Measurements from ENCODE around the gene PBXIP1.
"Not testable (repeated sequence)": the region's sequence is repeated elsewhere in the genome, so short reads cannot be mapped to it uniquely, and the experiment has no call there.

PBXIP1 gene, protein sequence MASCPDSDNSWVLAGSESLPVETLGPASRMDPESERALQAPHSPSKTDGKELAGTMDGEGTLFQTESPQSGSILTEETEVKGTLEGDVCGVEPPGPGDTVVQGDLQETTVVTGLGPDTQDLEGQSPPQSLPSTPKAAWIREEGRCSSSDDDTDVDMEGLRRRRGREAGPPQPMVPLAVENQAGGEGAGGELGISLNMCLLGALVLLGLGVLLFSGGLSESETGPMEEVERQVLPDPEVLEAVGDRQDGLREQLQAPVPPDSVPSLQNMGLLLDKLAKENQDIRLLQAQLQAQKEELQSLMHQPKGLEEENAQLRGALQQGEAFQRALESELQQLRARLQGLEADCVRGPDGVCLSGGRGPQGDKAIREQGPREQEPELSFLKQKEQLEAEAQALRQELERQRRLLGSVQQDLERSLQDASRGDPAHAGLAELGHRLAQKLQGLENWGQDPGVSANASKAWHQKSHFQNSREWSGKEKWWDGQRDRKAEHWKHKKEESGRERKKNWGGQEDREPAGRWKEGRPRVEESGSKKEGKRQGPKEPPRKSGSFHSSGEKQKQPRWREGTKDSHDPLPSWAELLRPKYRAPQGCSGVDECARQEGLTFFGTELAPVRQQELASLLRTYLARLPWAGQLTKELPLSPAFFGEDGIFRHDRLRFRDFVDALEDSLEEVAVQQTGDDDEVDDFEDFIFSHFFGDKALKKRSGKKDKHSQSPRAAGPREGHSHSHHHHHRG

DNA sequence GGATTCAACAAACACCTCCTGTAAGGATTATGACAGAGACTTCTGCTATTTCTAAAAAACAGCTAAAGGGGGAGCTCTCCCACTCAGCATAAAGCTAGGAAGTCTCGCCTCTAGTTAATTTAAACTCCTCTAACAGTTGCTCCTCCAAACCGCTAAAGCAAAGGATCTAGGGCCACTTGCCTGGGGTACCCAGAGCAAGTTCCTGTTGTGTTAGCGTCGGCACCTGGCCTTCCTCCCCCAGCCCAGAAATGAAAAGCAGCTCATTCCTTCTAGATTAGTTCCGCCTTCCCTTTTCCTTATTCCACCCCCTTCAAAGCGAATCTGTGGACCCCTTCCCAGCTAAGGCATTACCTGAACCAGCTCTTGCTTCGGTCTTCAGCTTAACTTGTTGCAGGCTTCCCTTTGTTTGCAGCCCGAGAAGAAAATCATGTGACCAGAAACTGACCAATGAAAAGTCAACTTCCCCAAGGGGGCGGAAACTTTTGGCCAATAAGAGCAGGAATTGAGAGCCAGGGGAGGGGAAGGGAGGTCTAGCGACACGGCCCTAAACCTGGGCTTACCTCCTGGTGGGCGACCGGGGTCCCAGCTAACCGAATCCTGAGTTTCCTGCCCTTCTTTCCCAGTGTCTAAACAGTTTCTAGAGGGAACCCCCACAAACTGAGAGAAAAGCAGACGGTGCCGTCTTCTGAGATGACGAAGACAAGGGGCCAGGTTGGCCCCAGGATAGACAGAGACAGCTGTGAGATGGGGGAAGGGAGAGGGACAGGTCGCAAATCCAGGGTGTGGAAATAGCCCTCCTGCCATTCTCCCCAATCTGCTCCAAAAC lies at the start of gene PBXIP1:
PBXIP1 (minus strand) TSS at position 382 of the 826 bp plus-strand sequence. CDS start 2,378 bp downstream, outside the sequence.
- peak; percentile 83 for DNase-seq

DNA sequence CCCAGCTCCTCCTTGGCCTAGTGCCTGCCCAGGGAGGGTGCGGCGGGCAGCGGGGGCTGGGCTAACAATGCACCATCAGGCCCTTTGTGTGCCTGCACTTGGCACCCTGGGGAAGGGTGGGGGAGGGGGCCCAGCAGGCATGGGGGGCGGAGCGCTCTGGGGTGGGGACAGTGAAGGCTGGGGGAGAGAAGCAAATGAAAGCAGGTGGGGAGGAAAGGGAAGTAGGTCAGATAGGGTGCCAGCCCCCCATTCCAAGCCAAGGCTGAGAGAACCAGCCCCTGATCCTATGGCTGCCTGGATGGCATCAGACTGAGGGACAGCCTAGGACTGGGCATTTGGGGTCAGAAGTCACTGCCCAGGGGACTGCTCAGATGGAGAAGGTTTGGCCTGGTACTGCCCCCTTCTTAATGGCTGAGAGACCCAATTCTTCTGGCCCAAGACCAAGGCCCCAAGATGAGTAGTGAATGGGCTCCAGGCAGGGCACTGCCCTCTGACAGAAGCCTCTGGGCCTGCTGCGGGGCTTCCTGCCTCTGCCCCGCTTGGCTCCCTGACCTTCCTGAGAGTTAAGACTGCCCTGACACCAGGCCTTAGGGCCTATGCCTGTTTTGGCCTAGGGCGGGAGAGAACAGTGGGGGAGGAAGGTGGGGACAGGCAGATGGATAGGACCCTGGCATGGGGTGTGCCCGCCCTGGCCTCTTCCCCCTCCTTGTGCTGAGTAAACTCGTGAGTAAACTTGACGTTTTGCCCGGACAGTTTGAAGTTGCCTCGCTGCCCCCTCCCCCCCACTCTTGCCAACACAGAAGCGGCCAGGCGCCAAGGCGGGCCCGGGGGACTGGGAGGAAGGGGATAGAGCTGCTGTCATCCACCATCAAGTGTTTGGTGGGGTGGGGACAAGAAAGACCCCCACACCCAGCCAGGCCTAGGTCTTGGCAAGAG lies 49.4 kb upstream of the PBXIP1 start:
- DNase-seq, result no peak

DNA sequence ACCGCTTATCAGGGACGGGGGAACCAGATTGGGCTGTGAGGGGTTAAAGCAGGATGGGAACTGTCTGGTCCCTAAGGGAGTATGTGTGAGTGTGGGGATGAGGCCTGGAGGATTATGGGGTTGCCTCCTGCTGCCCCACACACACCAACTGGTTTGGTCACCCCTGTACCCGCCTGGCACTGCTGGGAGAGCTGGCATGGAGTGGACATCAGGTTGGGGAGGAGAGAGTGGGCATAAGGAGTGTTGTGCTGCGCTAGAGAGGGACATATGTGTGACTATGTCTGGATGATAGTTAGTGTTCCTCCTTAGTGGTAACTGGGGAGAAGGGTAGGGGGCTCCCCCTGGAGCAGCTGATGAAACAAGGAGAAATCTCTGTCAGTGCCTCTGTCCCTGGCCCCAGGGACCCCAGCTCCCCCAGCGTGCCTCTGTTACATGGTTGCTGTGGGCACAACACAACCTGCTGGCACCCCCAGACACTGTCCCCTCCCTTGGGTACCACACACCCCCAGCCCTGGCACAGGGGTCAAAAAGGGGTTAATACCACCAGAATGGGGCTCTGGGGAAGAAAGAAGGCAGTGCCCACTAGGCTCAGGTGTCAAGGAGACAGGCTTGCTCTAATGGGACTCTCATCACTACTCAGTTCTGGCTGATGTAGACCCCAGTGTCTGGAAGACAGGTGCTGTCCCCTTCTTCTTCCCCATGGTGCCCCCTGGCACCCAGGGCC lies 48.6 kb upstream of the PBXIP1 start:
- DNase-seq, result no peak

DNA sequence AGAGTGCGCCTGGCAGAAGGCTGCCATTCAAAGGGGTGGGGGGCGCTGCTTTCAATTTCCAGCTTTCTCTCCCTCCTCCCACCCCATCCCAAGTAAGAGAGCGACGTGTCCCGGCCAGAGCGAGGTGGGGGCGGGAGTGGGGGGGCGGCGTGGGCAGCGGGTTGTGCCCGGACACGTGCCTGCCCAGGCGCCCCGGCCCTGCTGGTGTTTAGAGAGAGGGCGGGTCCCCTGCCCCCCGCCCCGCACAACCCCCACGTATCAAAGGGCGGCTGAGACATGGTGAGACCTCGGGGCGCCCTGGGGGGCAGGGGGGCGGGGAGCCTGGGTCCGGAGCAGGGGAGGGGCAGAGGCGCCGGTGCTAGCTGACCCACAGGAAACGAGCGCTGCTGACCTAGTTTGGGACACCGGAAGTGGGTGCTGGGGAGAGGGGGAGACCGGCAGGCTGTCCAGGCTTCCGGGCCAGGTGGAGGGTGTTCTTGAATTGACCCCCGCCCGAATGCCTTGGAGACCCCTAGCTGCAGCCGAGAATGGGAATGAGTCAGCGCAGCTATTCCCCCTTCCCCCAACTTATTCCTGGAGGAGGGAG lies 48.0 kb upstream of the PBXIP1 start:
- no peak for DNase-seq

DNA sequence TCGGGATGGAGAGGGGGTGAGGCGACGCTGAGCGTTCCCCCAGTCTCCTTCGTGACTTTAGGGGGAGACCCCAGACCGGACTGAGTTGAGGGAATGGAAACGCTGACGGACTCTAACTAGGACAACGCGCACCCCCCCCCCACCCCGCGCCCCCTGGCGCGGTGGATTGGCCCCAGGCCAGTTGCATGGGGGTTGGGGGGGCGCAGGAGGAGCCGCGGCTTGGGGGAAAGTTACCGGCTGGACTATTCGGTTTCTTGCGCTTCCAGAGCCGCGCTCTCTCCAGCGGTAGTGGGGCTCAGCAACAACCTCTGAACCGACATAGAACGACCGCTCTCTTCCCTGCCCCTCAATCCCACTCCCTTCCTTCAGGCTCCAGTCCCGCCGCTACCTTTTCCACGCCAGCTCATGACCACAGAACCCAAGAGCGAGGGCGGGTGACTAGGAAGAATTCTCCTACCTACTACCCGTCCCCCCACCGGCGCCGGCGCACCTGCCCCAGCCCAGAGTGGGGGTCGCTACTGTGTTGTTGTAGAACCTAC lies 47.4 kb upstream of the PBXIP1 start:
- peak; percentile 55 for DNase-seq

DNA sequence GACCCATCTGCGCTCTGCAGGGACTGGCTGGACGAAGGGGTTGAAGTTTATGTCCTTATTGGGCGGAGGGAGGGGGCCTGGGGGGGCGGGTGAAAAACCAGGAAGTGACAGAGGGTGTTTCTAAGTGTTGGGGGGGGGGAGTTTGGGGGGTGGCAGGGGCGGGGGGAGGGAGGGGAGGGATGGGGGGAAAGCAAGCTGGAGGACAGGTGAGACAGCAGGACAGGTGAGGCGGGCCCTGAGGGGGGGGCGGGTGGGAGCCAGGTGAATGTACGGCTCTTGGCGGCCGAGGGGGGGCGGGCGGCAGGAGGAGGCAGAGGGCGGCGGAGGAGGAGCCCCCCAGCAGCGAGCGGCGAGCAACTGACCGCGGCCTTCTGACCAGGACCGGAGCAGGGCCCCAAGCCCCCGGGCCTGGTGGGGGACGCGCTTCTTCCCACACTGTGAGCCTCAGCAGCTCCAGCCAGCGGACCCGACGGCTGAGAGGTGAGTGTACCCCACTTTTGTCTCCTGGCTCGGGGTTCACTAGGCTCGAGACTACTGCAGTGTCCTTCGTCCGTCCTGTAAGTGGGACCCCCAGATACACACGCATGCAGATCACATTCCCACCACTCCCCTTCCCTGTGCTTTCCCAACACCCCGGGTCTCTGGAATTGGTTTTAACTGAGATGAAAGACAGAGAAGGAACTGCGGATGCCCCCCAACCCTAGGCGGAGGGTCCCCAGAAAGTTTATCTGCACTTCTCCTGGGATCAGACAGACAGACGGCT lies 46.7 kb upstream of the PBXIP1 start, which contains the start of gene ZBTB7B:
ZBTB7B (plus strand) TSS at position 339 of the 763 bp plus-strand sequence. CDS start 11,859 bp downstream, outside the sequence.
- no peak for DNase-seq

DNA sequence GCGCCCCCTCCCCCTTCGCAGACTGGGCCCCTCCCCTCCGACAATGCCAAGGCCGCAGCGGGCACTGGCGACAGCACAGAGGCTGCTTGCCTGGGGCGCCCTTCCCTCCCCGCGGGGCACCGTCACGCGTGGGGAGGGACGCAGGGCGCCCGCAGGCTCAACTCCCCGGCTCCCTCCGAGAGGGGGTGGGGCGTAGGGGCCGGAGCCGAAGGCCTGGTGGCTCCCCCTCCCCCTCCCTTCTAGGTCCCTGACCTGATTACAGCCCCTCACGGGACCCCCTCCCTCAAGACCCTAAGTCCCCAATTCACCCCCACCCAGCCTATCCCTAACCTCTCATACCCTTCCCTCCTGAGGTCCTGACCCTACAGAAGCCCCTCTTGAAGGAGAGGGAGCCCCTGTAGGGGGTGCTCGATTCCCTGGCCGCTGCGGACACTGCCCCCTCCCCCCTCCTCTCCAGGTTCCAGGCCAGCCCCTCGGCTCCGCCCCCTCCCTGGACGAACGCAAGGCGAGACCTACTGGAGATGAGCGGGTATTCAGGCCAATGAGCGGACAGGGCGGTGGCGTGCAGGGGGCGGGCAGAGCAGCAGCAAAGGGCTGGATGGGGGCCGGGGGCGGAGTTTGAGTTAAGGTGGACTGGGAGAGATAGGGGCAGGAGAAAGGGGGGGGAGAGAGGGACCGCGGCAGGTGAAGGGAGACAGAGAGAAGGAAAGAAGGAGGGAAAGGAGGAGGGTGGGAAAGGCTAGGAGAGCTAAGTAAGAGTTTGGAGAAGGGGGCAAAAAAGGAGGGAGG lies 46.0 kb upstream of the PBXIP1 start:
- DNase-seq, result peak; percentile 99

DNA sequence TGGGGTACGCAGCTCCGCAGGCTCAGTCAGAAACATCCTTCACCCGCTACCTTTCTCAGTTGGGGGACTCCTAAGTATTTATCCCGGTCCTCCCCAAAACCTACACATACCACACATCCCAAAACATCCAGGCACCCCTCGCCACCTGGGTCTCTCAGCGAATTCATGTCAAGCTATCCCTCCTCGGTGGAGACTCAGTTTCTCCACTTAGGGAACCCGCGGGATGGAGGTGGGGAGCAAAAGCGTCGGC lies 45.5 kb upstream of the PBXIP1 start:
- DNase-seq, result no peak

DNA sequence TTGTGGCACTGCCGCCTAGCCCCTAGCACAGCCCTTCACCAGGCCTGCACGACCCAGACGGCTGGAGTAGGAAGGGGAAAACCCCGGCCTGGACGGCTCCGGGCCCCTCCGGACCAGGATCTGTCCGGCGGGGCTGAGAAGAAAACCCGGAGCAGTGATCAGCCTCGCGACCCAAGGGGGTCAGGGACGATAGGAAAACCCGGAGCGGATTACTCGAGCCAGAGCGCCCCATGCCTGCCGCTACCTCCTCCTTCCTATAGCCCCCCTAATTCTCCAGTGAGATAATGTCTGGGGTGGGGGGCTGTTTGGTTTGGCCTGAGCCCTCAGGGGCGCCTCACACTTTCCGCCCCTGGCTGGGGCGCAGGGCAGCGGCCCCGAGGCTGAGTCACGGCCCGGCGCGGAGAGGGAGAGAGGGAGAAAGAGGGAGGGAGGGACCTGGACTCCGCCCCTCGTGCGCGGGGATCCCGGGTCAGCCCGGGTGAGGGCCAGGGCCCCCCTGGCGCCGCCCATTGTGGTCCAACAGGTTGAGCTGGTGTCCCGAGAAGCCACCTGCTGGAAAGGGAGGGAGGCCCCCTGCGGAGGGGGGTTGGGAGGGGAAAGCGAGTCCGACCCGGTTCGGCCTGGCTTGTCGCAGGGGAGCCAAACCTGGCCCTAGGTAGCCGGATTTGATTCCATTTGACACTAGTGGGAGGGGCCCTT lies 45.0 kb upstream of the PBXIP1 start:
- DNase-seq, result peak; percentile 92

DNA sequence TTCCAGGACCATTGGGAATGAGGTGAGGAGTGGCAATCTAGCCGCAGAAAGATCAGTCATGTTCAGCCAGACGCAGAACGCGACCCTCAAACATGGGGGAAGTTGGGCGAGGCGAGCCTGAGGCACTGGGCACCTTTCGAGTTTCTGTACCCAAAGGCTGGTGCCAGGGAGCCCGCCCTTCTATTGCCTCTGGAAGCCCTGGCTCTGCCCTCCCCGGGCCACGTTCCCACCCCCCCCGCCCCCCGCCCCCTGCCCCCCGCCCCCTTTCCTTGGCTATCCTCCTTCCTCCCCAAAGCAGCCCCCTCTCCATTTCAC lies 44.5 kb upstream of the PBXIP1 start:
- DNase-seq, result peak; percentile 69

DNA sequence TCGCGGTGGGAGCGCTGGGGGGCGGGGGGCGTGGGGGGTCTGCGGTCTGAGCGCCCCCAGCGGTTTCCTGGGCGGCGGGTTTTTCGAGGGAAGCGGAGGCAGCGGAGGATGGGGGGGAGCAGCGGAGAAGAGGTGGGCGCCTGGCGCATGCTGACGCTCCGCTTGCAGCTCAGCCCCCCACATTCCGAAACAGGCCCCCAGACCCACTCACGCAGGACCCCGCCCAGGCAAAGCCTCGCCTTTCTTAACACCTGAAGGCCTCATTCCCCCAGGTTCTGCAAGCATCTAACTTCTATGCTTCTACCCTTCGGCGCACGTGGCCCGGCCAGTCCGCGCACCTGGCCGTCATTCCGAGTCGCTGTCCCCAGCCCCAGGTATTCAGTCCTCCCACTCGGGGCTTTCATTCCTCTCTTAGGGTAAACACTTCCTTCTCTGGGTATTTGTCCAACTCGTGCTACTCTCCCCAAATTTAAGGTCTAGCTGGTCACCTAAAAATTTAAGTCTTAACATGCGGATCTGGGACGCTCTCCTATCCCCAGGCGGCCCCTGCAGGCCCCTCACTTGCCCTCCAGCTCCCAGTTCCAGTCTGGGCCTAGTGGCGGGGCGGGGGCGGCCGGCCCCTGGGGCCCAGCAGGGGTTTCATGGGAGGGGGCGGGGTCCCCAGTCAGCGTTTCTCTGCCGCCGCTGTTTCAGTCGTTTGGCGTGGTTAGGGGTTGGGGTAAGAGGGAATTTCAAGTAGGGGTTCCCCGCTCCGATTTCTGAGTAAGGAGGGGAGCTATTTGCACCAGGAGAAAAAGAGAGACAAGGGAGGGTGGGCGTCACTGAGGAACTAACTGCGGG lies 43.9 kb upstream of the PBXIP1 start:
- DNase-seq, result peak; percentile 80

DNA sequence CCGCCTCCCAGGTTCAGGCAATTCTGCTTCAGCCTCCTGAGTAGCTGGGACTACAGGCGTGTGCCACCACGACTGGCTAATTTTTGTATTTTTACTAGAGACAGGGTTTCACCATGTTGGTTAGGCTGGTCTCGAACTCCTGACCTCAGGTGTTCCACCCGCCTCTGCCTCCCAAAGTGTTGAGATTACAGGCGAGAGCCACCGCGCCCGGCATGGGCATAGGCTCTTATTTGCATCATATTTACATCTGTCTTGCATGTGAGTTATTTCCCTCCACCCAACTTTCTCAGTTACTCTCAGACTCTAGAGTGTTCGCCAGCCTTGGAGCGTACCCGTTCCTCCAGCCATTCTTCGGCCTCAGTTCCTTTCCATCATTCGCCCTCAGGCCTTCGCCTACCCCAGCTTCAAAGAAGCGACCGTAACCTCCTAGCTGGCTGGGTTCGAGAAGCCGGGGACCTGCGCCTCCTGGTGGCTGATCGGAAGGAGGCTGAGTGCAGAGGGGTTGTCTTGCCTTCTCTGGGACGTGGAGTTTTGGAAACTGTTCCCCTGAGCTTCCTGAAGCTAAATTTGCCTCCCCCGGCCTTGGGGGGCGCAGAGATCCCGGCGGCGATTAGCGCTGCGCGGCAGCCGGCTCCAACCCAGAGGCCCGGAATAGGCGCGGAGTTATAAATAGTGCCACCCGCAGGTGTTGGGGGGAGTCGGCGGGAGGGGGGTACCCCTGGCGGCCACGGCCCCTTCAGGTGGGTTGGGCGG lies 43.1 kb upstream of the PBXIP1 start:
- peak; percentile 90 for DNase-seq

DNA sequence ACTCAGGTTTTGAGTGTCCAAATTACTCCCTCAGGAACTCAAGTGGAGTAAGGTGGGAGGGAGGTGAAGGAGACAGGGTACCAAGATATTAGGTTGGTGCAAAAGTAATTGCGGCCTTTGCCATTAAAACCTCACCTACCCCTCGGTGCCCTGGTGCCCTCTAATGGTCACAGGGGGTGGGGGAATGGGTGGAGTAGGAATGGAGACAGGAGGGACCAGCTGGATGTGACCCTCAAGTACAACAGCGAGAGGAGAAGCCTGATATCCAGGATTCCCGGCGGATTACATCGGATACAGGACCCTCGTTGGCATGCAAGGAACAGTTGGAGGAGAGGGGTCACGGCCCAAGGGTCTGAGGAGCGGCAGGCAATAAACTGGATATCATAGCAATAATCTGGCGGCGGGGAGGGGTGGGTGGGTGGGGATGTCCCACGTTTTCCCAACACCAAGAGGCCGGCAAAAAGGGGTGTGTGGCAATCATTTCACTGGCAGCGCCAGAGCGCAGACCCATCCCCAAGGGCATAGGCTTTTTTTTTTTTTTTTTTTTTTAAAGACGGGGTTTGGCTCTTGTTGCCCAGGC lies 42.4 kb upstream of the PBXIP1 start:
- no peak for DNase-seq

DNA sequence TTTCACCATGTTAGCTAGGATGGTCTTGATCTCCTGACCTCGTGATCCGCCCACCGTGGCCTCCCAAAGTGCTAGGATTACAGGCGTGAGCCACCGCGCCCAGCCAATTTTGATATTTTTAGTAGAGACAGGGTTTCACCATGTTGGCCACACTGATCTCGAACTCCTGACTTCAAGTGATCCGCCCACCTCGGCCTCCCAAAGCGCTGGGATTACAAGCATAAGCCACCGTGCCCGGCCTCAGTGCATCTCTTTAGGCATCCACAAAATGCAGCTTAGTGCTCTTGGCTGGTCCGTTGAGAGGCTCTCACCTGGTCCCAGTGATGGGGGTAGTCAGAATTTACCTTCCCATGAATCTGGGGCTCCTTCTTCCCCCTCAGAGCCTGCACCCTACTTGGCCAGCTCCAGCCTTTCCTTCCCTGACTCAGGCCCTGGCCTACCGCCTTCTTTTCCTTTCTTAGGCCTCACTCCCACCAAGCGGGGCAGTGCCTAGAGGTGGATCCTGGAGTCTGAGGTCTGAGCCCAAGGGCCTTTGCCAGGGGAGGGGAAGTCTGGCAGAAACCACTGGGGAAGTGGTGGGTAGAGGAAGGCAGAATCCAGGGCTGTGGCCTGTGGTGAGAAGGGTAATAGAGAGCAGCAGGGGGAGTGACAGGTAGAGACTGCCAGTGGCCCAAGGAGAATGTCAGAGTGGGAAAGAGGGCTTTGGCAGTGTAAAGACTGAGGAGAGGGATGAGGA lies 41.2 kb upstream of the PBXIP1 start:
- DNase-seq, result no peak

DNA sequence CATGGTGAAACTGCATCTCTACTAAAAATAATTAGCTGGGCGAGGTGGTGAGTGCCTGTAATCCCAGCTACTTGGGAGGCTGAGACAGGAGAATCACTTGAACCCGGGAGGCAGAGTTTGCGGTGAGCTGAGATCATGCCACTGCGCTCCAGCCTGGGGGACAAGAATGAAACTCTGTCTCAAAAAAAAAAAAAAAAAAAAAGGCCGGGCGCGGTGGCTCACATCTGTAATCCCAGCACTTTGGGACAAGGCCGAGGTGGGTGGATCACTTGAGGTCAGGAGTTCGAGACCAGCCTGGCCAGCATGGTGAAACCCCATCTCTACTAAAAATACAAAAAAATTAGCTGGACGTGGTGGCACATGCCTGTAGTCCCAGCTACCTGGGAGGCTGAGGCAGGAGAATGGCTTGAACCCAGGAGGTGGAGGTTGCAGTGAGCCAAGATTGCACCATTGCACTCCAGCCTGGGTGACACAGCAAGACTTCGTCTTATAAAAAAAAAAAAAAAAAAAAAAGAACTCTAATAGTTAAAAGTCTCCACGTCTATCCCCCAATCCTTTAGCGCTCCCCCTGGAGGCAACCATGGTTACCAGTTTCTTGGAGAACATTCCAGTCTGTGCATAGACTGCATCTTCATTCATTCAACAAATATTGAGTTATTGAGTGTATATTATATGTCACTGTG lies 39.5 kb upstream of the PBXIP1 start:
- not testable (repeated sequence) for DNase-seq
